M059J (cell line): ENCODE measurements around the gene GLDN. TPM values are rescaled to one million over a fixed set of nuclear protein-coding genes. Genes with fewer than 3 reads are reported as not detected.
"Not testable (repeated sequence)": the region's sequence is repeated elsewhere in the genome, so short reads cannot be mapped to it uniquely, and the experiment has no call there.

ENCODE experiments used
- DNase-seq: peaks from one replicate; pipeline ENCODE4 v3.0.0-alpha.2; 2012; ENCODE audit warnings: low read depth
- total RNA-seq: library from RNA; depleted of rRNA; stranded (reverse); fragments of >200 nt; shearing (Covaris generic); gene quantifications from 2 replicates; pipeline ENCODE4 v1.2.3, GENCODE V29; 2014

The GLDN gene
- total RNA-seq, 1 experiment from 2014 or later, result 1.6 TPM

DNA sequence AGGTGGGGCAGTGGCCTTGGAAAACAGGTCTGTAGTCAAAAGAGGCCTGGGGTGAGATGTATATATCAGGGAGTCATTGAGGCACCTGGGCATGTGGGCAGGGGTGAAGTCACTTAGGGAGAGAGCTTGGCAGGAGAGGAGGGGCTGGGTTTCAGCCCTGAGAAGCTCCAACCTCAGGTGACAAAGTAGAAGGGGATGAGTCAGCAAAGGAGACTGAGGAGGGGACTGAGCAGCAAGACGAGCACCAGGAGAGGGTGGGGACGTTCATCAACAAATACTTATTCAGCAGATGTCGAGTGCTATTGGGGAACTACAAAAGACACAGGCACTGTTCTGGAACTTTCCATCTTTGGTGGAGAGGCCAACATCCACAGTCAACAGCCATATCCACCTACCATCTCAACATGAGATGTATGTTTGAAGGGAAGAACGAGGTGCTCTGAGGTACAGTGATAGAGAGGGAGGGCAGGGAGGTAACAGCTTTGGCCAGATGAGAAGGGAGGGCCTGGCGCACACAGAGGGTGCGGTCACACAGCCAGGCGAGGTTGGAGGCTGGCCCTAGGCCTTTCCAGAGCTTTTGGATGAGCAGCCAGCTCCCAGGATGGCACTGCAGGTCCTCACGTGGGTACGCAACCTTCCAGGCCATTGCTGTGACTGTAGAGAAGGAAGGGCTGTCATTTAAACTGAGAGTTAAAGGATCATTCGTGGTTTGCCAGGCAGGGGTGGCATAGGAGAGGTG is 45.7 kb downstream of the GLDN start:
- DNase-seq, result no peak

DNA sequence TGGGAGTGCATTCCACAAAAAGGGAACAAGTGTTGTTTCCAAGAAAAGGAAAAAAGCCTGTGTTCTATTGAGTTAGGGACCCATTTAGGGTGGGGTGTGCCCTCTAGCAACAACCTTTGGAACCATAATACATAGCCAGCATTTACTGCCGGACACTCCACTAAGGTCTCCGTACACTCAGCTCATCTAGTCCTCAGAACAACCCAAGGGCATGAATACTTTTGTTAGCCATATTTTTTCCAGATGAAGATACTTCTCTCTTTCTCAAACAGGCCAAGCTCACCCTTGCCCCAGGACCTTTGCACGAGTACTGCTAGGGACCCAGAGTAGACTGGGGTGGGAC is 46.2 kb downstream of the GLDN start:
- DNase-seq, result no peak

DNA sequence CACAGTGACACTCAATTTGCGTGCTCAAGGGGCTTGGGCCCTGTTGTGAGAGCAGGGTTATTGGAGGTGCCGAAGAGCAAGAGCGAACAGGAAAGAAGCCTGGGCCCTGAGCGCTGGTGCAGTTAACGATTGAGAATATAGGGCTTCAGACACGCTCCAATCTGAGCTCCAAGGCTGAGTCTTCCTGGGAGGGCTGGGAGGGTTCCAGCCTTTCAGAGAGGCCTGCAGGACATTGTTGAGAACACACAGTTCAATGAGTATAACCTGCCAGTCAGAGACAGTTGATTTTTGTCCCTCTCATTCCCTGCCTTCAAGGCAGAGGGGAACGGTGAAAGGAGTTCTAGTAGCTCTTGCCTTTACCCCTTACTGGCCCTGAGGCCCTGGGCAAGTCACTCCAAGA is 47.3 kb downstream of the GLDN start:
- DNase-seq, result no peak

DNA sequence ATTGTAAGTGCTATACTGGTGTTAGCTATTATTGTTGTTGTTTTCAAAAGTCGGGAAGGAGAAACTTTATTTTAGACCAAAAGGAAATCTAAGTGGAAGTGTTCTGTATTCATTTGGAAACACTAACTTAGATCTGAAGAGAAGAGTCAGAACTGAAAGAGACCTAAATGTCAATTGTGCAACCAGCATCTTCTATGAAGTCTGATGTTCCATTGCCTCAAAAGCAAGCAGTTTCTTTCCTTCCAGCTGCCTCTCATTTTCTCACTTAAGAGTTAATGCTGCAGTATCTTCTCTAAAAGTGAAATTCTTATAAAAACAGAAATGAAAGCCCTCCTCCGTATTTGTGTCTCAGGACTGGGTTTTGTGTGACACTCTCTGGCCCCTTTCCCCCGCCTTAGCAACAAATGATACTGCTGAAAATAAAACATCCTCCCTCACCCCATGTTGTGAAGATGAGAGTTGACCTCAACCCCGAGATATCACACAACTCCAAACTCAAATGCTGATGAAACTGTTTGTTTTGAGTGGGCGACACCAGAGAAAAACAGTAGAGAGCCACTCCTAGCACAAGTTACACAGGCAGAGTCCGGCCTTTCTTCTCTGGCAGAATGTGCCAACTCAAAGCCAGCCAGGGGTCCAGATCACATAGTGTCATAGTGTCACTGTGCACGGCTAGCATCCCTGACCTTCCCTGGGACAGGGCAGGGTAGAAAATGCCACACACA is 48.9 kb downstream of the GLDN start:
- DNase-seq, result no peak

DNA sequence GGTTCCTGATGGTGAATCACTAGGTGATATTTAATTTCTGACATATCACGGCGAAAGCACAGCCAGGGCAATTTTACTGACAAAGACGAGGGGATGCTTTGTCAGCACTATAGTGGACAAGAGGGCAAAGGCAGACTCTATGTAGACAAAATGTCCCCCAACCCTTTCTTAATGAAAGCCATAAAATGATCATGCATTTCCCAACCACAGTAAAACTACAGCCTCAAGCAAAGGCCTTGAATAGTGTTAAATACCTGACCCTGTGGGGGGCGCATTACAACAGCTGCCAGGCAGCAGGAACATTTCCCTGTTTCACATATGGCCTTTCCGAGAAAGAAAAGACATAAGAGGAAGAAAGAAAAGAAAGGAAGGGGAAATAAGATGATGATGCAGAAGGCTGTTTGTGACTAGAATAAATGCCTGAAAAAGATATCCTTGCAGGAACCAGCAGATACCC is 49.5 kb downstream of the GLDN start:
- no peak for DNase-seq

DNA sequence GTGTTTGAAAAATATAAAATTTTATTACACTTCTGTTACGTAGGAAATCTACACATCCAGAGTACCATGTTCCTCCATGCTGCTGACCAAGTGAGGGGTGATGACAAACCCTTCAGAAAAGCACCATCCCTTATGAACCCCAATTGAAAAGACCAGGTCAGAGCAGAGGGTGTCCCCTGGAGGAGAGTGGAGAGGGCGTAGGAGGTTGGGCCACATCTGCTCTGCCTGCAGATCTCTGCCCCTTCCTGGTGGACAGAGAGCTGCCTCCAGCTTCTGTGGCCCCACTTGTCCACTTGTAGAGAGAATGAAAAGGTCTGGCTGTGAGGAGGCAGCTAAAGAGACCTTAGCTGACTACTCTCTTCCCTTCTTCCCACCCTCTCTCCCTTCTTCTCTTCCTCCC is 55.5 kb downstream of the GLDN start:
- DNase-seq, result no peak

DNA sequence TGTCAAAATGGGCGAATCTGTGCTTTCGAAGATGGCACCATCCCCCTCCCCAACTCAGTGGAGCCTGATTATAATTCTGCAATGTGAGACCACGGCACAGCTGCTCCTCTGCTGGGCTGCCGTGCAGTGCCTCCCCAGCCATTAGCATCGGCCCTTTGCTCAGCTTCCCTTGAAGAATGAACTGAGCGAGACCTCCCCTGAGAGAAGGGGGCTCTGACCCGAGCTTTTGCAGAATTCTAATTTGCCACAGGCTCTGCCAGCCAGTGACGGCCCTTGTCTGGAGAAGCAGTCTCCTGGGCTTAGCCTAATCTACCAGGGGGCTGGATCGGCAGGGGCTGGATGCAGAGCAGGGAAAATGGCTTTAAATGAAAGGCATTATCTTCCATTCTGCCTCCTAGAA is 57.2 kb downstream of the GLDN start:
- DNase-seq, result no peak

DNA sequence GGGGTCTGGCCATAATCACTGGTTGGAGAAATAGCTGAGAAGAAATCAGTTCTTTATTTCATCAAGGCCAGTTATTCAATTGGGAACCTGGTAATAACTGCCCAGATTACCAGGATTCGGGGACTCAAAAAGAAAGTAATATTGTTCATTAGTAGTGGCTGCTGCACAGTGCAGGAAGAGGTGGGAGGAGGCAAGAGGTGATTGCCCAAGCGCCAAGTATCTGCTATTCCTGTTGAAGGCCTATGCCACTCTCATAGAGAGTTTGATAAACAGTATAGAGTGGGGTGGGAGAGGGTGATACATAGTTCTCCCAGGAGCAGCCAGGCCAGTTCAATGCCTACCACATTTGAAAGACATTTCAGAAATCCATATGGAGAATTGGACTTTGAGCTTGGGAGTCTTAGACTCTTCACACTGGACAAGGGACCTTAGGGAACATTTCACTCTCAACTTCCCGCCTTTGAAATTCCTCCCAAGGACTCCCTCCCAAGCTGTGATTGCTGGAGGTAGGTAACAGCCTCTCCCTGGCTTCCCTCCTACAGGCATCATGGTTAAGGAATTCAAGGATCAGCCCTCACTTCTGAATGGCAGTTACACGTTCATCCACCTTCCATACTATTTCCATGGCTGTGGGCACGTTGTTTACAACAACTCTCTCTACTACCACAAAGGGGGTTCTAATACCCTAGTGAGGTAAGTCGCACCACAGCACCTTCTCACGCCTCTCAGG is 59.8 kb downstream of the GLDN start:
- no peak for DNase-seq

DNA sequence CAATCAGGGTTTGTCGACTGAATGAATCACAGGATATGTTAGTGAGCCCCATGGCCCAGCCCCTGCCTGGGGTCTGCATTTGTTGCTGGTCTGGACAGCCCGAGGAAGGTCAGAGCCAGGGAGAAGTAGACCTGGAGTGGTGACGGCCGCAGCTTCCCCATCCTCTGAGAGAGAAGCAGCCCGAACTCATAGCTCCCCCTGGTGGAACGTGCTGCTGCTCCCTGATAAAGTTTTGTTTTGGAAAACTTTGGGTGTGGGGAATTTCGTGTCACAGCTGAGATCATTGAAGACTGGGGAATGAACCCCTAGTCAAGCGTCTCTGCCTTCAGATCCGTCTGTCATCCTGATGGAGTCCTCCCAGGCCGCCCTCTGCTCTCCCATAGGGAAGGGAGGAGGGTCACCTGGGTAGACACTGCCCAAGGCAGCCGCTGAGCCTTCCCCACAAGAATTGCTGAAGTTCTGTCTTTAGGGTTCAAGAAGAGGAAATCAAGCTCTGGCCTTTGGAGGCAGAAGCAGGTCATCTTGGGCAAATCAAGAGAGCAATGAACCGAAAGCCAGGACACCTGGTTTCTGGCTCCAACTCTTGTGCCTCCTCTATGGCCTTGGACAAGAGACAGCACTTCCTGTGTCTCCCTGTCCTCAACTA is 60.5 kb downstream of the GLDN start:
- DNase-seq, result peak; percentile 30

DNA sequence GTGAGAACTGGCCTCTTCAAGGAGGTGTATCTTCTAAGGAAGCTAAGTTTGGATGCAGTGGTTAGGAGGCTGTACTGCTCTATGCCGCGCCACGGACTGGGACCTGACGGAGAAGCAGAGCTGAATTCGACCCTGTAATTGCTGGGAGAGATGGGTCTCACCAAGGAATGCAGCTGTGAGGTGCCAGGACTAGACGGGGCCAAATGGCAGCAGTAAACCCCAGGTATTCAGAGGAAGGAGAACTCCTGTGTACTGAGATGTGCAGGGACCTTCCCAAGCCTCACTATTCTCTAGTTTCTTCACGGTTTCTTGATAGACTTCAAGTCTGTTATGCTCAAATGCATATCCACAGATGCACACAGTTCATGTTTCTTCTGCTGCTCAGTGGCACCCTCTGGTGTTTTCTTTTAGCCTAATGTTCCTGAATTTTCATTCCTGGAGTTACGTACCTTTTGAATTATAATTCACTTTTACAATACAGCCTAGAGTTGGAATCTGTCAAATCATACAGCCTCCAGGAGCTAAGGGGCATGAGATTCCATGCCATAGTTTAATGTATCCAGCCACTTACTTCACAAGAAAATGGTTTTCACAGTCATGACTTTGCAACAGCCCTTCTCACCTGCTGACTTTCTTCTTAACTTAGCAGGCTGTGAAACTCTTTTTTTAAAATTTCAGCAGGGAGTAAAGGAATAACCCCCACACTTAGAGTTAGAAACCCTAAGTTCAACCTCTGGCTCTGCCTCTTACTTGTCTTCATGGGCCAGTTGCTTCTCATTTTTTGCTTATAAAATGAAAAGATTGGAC is 61.8 kb downstream of the GLDN start:
- peak; percentile 46 for DNase-seq

DNA sequence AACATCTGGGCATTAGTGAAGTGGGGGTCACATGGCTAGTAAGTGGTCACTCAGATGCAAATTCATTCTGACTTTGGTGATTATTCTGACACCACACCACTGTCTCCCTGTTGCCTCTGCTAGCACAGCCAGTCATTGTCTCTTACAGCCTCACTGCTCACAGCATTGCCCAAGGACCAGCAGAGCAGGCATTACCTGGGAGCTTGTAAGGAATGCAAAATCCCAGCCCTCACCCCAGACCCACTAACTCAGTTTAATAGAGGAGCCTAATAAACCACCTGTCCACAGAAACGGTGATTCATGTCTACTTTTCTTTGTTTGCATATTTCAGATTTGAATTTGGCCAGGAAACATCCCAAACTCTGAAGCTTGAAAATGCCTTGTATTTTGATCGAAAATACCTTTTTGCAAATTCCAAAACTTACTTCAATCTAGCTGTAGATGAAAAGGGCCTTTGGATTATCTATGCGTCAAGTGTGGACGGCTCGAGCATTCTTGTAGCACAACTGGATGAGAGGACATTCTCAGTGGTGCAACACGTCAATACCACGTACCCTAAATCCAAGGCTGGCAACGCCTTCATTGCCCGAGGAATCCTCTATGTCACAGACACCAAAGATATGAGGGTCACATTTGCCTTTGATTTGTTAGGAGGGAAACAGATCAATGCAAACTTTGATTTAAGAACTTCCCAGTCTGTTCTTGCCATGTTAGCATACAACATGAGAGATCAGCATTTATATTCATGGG is 62.7 kb downstream of the GLDN start:
- DNase-seq, result no peak

DNA sequence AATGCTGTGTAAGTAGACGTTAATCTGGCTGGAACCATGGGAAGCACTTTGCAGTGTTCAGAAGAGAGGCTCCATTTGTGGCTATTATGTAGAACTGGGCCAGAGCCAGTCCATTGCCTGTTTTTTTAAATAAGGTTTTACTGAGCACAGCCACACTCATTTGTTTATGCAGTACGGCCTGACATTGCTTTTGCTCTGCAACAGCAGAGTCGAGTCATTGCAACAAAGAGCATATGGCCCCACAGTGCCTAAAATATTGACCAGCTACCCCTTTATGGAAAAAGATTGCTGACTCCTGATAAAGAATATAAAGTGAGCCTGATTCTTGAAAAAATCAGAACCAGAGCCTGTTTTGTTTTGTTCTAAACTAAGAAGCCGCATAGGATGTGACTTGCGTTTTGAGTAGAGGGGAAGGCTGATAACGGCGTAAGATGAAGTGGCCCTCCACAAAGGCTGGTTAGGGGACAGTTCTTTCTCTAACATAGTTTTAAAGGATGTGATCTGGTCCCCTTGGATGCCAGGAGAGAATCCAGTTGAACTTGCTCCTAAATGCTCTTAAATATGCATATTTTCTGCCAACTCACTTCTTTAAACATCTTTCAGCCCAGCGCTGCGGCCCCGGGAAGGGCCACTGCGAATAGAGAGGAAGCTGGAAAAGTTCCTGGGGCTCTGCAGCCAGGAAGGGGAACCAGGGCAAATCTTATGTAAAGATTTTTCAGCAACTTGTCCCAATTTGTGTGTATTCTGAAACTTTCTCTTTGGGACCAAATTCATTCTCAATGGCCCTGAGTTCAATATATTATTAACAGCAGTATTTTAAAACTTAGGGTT is 64.5 kb downstream of the GLDN start:
- DNase-seq, result no peak

DNA sequence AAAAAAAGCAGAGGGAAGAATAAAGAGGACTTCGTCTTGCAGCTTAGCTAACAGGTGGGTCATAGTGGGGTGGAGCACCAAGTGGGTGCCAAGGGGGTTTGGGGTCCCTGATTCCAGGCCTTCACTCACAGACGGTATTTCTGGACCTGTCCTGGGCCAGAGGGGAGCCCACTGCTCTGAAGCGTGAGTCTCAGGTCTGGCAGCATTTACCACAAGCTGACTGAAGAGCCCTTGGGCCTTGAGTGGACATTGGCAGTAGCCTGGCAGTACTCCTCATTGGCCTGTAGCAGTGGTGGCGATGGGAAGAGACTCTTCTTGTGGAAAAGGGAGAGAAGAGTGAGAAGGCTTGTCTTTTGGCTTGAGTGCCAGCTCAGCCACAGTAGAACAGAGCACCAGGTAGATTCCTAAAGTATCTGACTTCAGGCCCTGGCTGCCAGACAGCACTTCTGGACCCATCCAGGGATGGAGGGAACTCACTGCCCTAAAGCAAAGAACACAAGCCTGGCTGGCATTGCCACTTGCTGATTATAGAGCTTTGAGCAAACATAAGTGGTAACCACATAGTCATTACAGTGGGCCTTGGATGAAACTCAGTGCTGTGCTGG is 72.9 kb downstream of the GLDN start:
- DNase-seq, result no peak

DNA sequence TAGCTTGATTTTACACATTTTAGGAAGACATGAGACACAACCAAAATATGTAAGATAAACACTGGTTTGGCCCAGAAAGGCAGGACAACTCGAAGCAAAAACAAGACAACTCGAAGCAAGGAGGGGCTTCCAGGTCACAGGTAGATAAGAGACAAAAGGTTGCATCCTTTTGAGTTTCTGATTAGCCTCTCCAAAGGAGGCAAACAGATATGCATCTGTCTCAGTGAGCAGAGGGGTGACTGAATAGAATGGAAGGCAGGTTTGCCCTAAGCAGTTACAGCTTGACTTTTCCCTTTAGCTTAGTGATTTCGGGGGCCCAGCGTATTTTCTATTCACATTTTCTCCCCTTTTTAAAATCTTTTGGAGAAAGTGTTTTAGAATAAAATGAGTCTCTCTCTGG is 74.7 kb downstream of the GLDN start:
- DNase-seq, result no peak

DNA sequence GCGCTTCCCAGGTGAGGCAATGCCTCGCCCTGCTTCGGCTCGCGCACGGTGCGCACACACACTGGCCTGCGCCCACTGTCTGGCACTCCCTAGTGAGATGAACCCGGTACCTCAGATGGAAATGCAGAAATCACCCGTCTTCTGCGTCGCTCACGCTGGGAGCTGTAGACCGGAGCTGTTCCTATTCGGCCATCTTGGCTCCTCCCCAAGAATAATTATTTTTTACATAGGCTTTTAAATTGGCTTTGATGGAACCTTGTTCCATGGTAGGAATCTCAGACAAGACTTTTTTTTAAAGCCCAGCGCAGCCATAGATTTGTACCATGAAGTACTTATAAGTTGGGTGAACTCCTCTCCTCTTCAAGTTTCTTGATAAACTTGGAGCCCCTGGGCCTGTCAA is 81.6 kb downstream of the GLDN start:
- DNase-seq, result not testable (repeated sequence)

DNA sequence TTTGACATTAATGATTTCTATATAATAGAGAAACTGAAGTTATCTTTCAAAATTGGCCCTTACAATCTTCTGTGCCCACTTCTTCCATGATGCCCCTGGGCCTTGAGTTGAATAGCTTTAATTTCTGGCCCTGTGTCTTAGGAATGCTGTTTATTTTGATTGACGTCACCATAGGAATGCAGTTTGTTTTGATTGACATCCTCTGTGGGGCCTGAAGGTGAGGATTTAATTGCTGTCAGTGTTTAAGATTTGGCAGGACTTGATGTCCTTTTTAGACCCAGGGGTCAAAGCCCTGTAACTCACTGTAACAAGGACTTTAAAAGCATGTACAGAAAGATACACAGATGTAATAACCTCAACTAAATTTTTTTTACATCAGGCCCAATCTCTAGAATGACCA is 83.3 kb downstream of the GLDN start:
- peak; percentile 47 for DNase-seq

DNA sequence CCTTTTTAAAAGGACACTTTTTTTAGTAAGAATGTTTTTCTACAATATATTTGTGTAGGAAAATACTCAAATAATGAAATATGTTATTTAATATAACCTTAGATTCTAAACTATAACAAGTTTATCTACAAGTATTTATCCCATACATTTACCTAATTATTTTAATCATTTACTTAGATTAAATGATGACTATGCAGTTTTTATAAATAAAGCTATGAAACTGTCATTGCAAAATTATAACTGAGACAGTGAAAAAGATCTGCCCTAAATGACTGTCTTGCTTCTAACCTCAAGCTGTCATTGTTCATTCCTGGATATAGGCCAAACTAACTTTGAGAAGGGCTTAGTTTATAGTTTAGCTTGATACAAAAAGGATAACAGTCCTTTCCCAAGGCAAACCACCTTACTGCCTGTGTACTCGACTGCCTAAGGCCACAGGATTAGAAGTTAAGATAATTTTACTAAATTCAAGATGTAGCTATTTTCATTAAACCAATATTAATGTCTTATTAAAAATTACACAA is 84.1 kb downstream of the GLDN start:
- peak; percentile 70 for DNase-seq

DNA sequence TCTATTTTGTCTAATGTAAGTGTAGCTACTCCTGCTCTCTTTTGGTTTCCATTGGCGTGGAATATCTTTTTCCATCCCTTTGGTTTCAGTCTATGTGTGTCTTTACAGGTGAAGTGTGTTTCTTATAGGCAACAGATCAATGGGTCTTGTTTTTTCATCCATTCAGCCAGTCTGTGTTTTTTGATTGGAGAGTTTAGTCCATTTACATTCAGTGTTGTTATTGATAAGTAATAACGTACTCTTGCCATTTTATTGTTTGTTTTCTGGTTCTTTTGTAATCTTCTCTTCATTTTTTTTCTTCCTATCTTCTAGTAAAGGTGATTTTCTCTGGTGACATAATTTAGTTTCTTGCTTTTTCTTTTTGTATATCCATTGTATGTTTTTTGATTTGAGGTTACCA is 97.1 kb downstream of the GLDN start:
- no peak for DNase-seq

DNA sequence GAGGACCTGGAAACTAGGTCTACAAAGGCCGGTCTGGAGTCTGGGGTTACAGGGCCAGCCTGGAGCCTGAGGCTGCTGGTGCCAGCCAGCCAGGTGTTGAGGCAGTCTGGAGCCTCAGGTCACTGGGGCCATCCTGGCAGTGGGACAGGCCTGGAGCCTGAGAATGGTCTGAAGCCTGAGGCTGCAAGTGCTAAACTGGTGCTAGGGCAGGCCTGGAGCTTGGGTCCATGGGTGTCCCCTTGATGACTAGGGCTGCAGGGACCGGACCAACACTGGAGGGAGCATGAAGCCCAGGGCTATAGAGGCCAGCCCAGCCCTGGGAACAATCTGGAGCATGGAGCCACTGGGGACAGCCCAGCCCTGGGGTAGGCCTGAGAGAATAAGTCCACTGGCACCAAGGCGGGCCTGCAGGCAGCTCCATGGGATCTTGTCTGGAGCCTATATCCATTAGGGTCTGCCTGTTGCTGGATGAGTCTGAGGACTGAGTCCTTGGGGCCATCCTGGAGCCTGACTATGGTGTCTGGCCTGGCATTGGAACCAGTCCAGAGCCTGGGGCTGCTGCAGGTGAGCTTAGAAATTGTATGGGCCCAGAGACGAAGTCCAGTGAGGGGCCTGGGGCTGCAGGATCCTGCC is 101.9 kb downstream of the GLDN start:
- no peak for DNase-seq
